ENCODE results near the gene SCGB3A1. TPM values are rescaled to one million over a fixed set of nuclear protein-coding genes. Genes with fewer than 3 reads are reported as not detected.

SCGB3A1 gene
- total RNA-seq, 1 experiment from 2014 or later, result not detected

- CTCF ChIA-PET, result no interaction called here
- H3K9me3 ChIP-seq (ENCODE audit: low read length), result no peaks in the 10 kb centered on the region
- no peak for DNase-seq
- ATAC-seq, result no peak
- no peak for TF ChIP-seq EZH2 (IDR thresholded peaks at IDR 0.05; ENCODE audit: low read length, unreplicated experiment)
- no peaks in the 10 kb centered on the region for H4K20me1 ChIP-seq (ENCODE audit: low read length)
- BruUV-seq (replicated peaks), result no TSS peak
- no peak overlapping the region for H3K4me3 ChIP-seq (ENCODE audit: low read length)
- no peak overlapping the region for H3K27ac ChIP-seq (ENCODE audit: low read length)
- POLR2A ChIA-PET (ENCODE audit: unreplicated experiment), result no interaction called here
- no peaks in the 10 kb centered on the region for H3F3A ChIP-seq (ENCODE audit: low read length, unreplicated experiment)
- H3K79me2 ChIP-seq (ENCODE audit: low read length), result no peaks in the 10 kb centered on the region
- H3K9ac ChIP-seq (ENCODE audit: low read length), result no peak overlapping the region
- no peak overlapping the region for H2AFZ ChIP-seq (ENCODE audit: low read length)
- H3K36me3 ChIP-seq (ENCODE audit: low read depth, low read length), result no peaks in the 10 kb centered on the region
- H3K4me1 ChIP-seq (ENCODE audit: insufficient read depth, low read length), result no peaks in the 10 kb centered on the region
- H3K27me3 ChIP-seq (ENCODE audit: low read length), result no peaks in the 10 kb centered on the region
- H3K4me2 ChIP-seq (ENCODE audit: low read length), result no peak overlapping the region
- no peaks in the 10 kb centered on the region for H3K9me2 ChIP-seq (replicated peaks; ENCODE audit: low read length)
- intact Hi-C loops (cut with micrococcal nuclease), result no loop called here
Measured at GRCh38 chr5:180598316-180598701, 7.0 kb upstream of the SCGB3A1 start.

GRCh38 chr5:180596668-180597231, 5.5 kb upstream of the SCGB3A1 start:
- no peak for TF ChIP-seq EZH2 (IDR thresholded peaks at IDR 0.05; ENCODE audit: low read length, unreplicated experiment)
- TF ChIP-seq CTCF (conservative IDR thresholded peaks at IDR 0.05; ENCODE audit: low read depth, low read length), result no peak
- TF ChIP-seq EZH2phosphoT487 (IDR thresholded peaks at IDR 0.05; ENCODE audit: borderline replicate concordance, low read length), result no peak
- intact Hi-C loops (cut with micrococcal nuclease), result no loop called here
- no peaks in the 10 kb centered on the region for H3K79me2 ChIP-seq (ENCODE audit: low read length)
- no peak overlapping the region for H3K4me3 ChIP-seq (ENCODE audit: low read length)
- no peaks in the 10 kb centered on the region for H3K27me3 ChIP-seq (ENCODE audit: low read length)
- DNase-seq (no peak), ATAC-seq (no peak; the same call in 1 of the 2 replicates)
- no peaks in the 10 kb centered on the region for H3K36me3 ChIP-seq (ENCODE audit: low read depth, low read length)
- H4K20me1 ChIP-seq (ENCODE audit: low read length), result no peaks in the 10 kb centered on the region
- H3K4me2 ChIP-seq (ENCODE audit: low read length), result no peak overlapping the region
- H3K9me2 ChIP-seq (replicated peaks; ENCODE audit: low read length), result no peaks in the 10 kb centered on the region
- ChIA-PET POLR2A (ENCODE audit: unreplicated experiment) (no interaction called here), CTCF (no interaction called here)
- no peaks in the 10 kb centered on the region for H3K4me1 ChIP-seq (ENCODE audit: insufficient read depth, low read length)
- no peak overlapping the region for H3K9ac ChIP-seq (ENCODE audit: low read length)
- H3K27ac ChIP-seq (ENCODE audit: low read length), result no peak overlapping the region
- H3K9me3 ChIP-seq (ENCODE audit: low read length), result no peaks in the 10 kb centered on the region
- H2AFZ ChIP-seq (ENCODE audit: low read length), result no peak overlapping the region
- no peaks in the 10 kb centered on the region for H3F3A ChIP-seq (ENCODE audit: low read length, unreplicated experiment)
- no TSS peak for BruUV-seq (replicated peaks)

- intact Hi-C loops (cut with micrococcal nuclease), result no loop called here
Measured at GRCh38 chr5:180596115-180596667, 4.9 kb upstream of the SCGB3A1 start.

More at GRCh38 chr5:180596115-180596667, 4.9 kb upstream of the SCGB3A1 start:
- no peaks in the 10 kb centered on the region for H3K79me2 ChIP-seq (ENCODE audit: low read length)
- no peak overlapping the region for H3K4me3 ChIP-seq (ENCODE audit: low read length)
- H3K4me1 ChIP-seq (ENCODE audit: insufficient read depth, low read length), result no peaks in the 10 kb centered on the region
- H3F3A ChIP-seq (ENCODE audit: low read length, unreplicated experiment), result no peaks in the 10 kb centered on the region
- no TSS peak for BruUV-seq (replicated peaks)
- CTCF ChIA-PET, result no interaction called here
- ATAC-seq (no peak), DNase-seq (no peak)
- H3K27ac ChIP-seq (ENCODE audit: low read length), result no peak overlapping the region
- no peaks in the 10 kb centered on the region for H4K20me1 ChIP-seq (ENCODE audit: low read length)
- no peaks in the 10 kb centered on the region for H3K36me3 ChIP-seq (ENCODE audit: low read depth, low read length)
- no peak overlapping the region for H2AFZ ChIP-seq (ENCODE audit: low read length)
- no peaks in the 10 kb centered on the region for H3K9me2 ChIP-seq (replicated peaks; ENCODE audit: low read length)
- TF ChIP-seq EZH2phosphoT487 (IDR thresholded peaks at IDR 0.05; ENCODE audit: borderline replicate concordance, low read length) (no peak), EZH2 (IDR thresholded peaks at IDR 0.05; ENCODE audit: low read length, unreplicated experiment) (no peak), CTCF (conservative IDR thresholded peaks at IDR 0.05; ENCODE audit: low read depth, low read length) (no peak)
- no peak overlapping the region for H3K9ac ChIP-seq (ENCODE audit: low read length)
- no peaks in the 10 kb centered on the region for H3K9me3 ChIP-seq (ENCODE audit: low read length)
- no peaks in the 10 kb centered on the region for H3K27me3 ChIP-seq (ENCODE audit: low read length)
- no peak overlapping the region for H3K4me2 ChIP-seq (ENCODE audit: low read length)
- POLR2A ChIA-PET (ENCODE audit: unreplicated experiment), result no interaction called here
